ENCODE data around the gene DNAI2.

GRCh38 chr17:74227271-74228080 lies 46.6 kb upstream of the DNAI2 start:
- TF ChIP-seq TAF1 (IDR thresholded peaks at IDR 0.05; ENCODE audit: low read depth, low read length) (no peak), POLR2A (IDR thresholded peaks at IDR 0.05; ENCODE audit: low read depth, low read length) (no peak), POLR2AphosphoS5 (IDR thresholded peaks at IDR 0.05; ENCODE audit: low read depth, low read length) (no peak)
